Osteocyte (in vitro differentiated cells): Measurements from ENCODE around the gene CYP2C18. TPM values are rescaled to one million over a fixed set of nuclear protein-coding genes. Genes with fewer than 3 reads are reported as not detected.

ENCODE experiments used
- DNase-seq: peaks from one replicate; pipeline ENCODE4 v3.0.0; 2021; ENCODE audit warnings: mixed read lengths; ENCODE audit not compliant: unreplicated experiment; ENCODE audit errors: extremely low spot score
- H3K27ac Mint-ChIP-seq: one replicate; pipeline ENCODE4 v1.8.0; 2021; ENCODE audit warnings: mild to moderate bottlenecking, mixed read lengths; ENCODE audit not compliant: unreplicated experiment
- H3K27me3 Mint-ChIP-seq: one replicate; pipeline ENCODE4 v1.8.0; 2021; ENCODE audit warnings: mixed read lengths; ENCODE audit not compliant: unreplicated experiment
- H3K36me3 Mint-ChIP-seq: one replicate; pipeline ENCODE4 v1.8.0; 2021; ENCODE audit warnings: mixed read lengths; ENCODE audit not compliant: unreplicated experiment
- H3K4me1 Mint-ChIP-seq: one replicate; pipeline ENCODE4 v1.8.0; 2021; ENCODE audit warnings: mixed read lengths; ENCODE audit not compliant: unreplicated experiment
- H3K4me3 Mint-ChIP-seq: one replicate; pipeline ENCODE4 v1.8.0; 2021; ENCODE audit warnings: mild to moderate bottlenecking, moderate library complexity, mixed read lengths; ENCODE audit not compliant: unreplicated experiment
- H3K9me3 Mint-ChIP-seq: one replicate; pipeline ENCODE4 v1.8.0; 2021; ENCODE audit warnings: mixed read lengths; ENCODE audit not compliant: unreplicated experiment
- CTCF ChIP-seq: fragments of 200-600 bp; sonication (generic); IDR thresholded peaks from 2 replicates; pipeline ENCODE4 v1.5.0; 2021; ENCODE audit warnings: antibody characterized with exemption, mild to moderate bottlenecking, moderate library complexity
- total RNA-seq: library from RNA; stranded (reverse); gene quantifications from 2 replicates; pipeline ENCODE4 v1.2.1, GENCODE V29; 2021

CYP2C18 gene
- total RNA-seq, 1 donor from 2014 or later, result not detected

GRCh38 chr10:94777886-94778458, 94.4 kb downstream of the CYP2C18 start:
- DNase-seq, result no peak
- no peak for TF ChIP-seq CTCF
- H3K9me3 Mint-ChIP-seq, result no peaks in the 10 kb centered on the region
- no peak overlapping the region for H3K27ac Mint-ChIP-seq
- H3K4me1 Mint-ChIP-seq, result no peaks in the 10 kb centered on the region
- H3K36me3 Mint-ChIP-seq, result no peaks in the 10 kb centered on the region
- no peak overlapping the region for H3K4me3 Mint-ChIP-seq
- no peaks in the 10 kb centered on the region for H3K27me3 Mint-ChIP-seq

GRCh38 chr10:94780844-94781243, 97.3 kb downstream of the CYP2C18 start:
- H3K27ac Mint-ChIP-seq, result no peak overlapping the region
- TF ChIP-seq CTCF, result no peak
- H3K27me3 Mint-ChIP-seq, result no peaks in the 10 kb centered on the region
- no peak overlapping the region for H3K4me3 Mint-ChIP-seq
- H3K36me3 Mint-ChIP-seq, result no peaks in the 10 kb centered on the region
- DNase-seq, result no peak
- H3K4me1 Mint-ChIP-seq, result no peaks in the 10 kb centered on the region
- no peaks in the 10 kb centered on the region for H3K9me3 Mint-ChIP-seq

- Mint-ChIP-seq H3K27me3 (no peaks in the 10 kb centered on the region), H3K4me3 (no peak overlapping the region), H3K36me3 (no peaks in the 10 kb centered on the region), H3K27ac (no peak overlapping the region), H3K4me1 (no peaks in the 10 kb centered on the region), H3K9me3 (no peaks in the 10 kb centered on the region)
- DNase-seq, result no peak
- TF ChIP-seq CTCF, result no peak
Measured at GRCh38 chr10:94784256-94784655, 100.7 kb downstream of the CYP2C18 start.

GRCh38 chr10:94785211-94785610, 101.7 kb downstream of the CYP2C18 start:
- TF ChIP-seq CTCF, result no peak
- Mint-ChIP-seq H3K27ac (no peak overlapping the region), H3K27me3 (no peaks in the 10 kb centered on the region), H3K36me3 (no peaks in the 10 kb centered on the region), H3K9me3 (peaks cover 5% of the 10 kb centered on the region), H3K4me3 (no peak overlapping the region), H3K4me1 (no peaks in the 10 kb centered on the region)
- no peak for DNase-seq

Other genes starting within 250 kb of the CYP2C18 start
- 22.3 and 23.3 TPM in 2 replicates for gene HELLS, start 137.9 kb upstream of the CYP2C18 start, total RNA-seq
- not detected in 2 replicates for gene CYP2C19, start 79.0 kb downstream of the CYP2C18 start, total RNA-seq